ENCODE results near the gene KIF4B. TPM values are rescaled to one million over a fixed set of nuclear protein-coding genes. Genes with fewer than 3 reads are reported as not detected.

KIF4B gene
- polyA plus RNA-seq, 1 donor (not counting 4 experiments of a cell fraction or from before 2014, with no cell fraction given) = not detected

DNA sequence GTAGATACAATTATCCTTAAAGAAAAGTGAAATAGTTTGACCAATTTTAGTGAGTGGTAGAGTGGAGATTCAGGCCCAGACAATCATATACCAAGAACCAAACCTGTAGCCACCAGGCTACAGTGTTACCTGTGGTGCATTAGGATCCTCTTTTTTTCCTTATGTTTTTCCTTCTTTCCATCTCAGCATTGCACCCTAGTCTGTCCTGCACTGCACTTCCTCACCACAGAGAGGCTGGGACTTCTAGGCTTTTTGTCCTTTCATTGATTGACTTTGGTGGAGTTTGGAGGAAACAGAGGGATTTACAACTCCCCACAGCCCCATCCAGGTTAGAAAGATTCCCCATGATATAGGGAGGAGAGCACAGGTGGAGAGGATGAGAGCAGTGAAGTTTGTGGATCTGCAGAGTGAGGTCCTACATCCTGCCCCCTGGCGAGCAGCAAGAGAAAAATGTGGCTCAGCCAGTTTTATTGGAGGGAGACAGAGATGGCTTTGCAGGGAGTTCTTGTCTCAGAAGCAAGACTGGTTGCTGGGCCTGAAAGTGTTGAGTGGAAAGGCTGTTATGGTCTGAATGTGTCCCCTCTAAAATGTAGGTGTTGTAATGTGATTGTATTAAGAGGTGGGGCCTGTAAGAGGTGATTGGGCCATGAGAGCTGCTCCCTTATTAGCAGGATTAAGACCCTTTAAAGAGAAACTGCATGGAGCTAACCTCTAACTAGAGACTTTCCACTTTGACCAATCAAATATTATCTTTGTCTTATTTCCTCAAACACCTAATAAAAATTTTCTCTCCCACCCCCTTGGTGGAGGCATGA, 36.2 kb downstream of the KIF4B start:
- H3K4me1 ChIP-seq (ENCODE audit: control insufficient read depth, extremely low read depth, insufficient read depth, low read length) = no peaks in the 10 kb centered on the region
- DNase-seq (ENCODE audit: low read depth, low spot score) = no peak
- H3K36me3 ChIP-seq (ENCODE audit: control insufficient read depth in 2 of 2, extremely low read depth in 1 of 2, insufficient read depth in 2 of 2, low read length in 2 of 2) = no peaks in the 10 kb centered on the region
- dilution Hi-C loops (cut with MboI; ENCODE audit: extremely low pct_ligation_motif_present, low sequenced_read_pairs) = no loop called here
- FAIRE-seq = no peak
- TF ChIP-seq EZH2 (IDR thresholded peaks at IDR 0.05; ENCODE audit: low read length) = no peak
- TF ChIP-seq, protein P1, sequence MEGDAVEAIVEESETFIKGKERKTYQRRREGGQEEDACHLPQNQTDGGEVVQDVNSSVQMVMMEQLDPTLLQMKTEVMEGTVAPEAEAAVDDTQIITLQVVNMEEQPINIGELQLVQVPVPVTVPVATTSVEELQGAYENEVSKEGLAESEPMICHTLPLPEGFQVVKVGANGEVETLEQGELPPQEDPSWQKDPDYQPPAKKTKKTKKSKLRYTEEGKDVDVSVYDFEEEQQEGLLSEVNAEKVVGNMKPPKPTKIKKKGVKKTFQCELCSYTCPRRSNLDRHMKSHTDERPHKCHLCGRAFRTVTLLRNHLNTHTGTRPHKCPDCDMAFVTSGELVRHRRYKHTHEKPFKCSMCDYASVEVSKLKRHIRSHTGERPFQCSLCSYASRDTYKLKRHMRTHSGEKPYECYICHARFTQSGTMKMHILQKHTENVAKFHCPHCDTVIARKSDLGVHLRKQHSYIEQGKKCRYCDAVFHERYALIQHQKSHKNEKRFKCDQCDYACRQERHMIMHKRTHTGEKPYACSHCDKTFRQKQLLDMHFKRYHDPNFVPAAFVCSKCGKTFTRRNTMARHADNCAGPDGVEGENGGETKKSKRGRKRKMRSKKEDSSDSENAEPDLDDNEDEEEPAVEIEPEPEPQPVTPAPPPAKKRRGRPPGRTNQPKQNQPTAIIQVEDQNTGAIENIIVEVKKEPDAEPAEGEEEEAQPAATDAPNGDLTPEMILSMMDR (optimal IDR thresholded peaks at IDR 0.05 in 1 of 3, IDR thresholded peaks at IDR 0.05 in 1 of 3, conservative IDR thresholded peaks at IDR 0.05 in 1 of 3; ENCODE audit: extremely low read depth in 1 of 3, insufficient read depth in 2 of 3, low read length in 3 of 3) = peak; percentile 44 to 67 (median 64)
- H3K79me2 ChIP-seq (ENCODE audit: control insufficient read depth, insufficient read depth, low read length) = no peaks in the 10 kb centered on the region
- H3K9ac ChIP-seq (ENCODE audit: control insufficient read depth, extremely low read depth, insufficient read depth, low read length) = no peak overlapping the region
- H3K9me1 ChIP-seq (ENCODE audit: control insufficient read depth, extremely low read depth, insufficient read depth, low read length) = no peaks in the 10 kb centered on the region
- H3K4me2 ChIP-seq (ENCODE audit: control insufficient read depth, extremely low read depth, insufficient read depth, low read depth, low read length) = no peak overlapping the region
- H3K4me3 ChIP-seq (ENCODE audit: control insufficient read depth in 2 of 3, extremely low read depth in 1 of 3, insufficient read depth in 2 of 3, low read depth in 1 of 3, low read length in 3 of 3) = no peak overlapping the region
- H4K20me1 ChIP-seq (ENCODE audit: control insufficient read depth, extremely low read depth, insufficient read depth, low read length) = no peaks in the 10 kb centered on the region
- H3K27ac ChIP-seq (ENCODE audit: control insufficient read depth, insufficient read depth, low read length) = no peak overlapping the region
- no peaks in the 10 kb centered on the region for H3K9me3 ChIP-seq (ENCODE audit: control insufficient read depth, low read depth, low read length)
- no peaks in the 10 kb centered on the region for H3K27me3 ChIP-seq (ENCODE audit: control insufficient read depth, extremely low read depth, insufficient read depth, low read length)
- no peak overlapping the region for H2AFZ ChIP-seq (ENCODE audit: control insufficient read depth, low read length)

DNA sequence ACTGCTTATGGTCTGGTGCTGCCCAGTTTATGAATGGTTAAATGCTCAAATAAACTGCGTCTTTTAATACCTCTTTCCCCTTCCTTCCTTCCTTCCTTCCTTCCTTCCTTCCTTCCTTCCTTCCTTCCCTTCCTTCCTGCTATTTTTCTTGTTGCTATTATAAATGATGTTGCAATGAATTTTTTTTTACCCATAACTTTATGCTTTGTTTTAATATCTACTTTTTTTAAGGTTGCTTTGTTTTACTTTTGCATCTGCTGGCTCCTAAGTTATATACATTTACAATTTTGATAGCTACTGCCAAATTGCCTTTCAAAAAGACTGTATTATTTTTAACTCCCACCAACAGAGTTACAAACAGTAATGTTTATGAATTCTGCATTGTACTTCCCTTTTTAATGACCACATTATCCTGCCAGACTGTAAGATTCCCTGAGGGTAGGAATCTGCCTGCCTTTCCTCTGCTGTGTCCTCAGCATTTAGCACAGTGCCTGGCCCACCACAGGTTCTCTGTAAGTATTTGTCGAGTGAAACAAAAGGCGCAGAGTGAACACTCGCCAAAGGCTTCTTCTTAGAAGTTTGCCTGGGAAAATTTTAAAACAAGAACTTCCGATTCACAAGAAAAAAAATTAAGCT, 36.9 kb downstream of the KIF4B start:
- H3K4me1 ChIP-seq (ENCODE audit: control insufficient read depth, extremely low read depth, insufficient read depth, low read length) = no peaks in the 10 kb centered on the region
- H3K4me3 ChIP-seq (ENCODE audit: control insufficient read depth in 2 of 3, extremely low read depth in 1 of 3, insufficient read depth in 2 of 3, low read depth in 1 of 3, low read length in 3 of 3) = no peak overlapping the region
- no peak overlapping the region for H3K27ac ChIP-seq (ENCODE audit: control insufficient read depth, insufficient read depth, low read length)
- no peak for DNase-seq (ENCODE audit: low read depth, low spot score)
- dilution Hi-C loops (cut with MboI; ENCODE audit: extremely low pct_ligation_motif_present, low sequenced_read_pairs) = no loop called here
- H4K20me1 ChIP-seq (ENCODE audit: control insufficient read depth, extremely low read depth, insufficient read depth, low read length) = no peaks in the 10 kb centered on the region
- no peak for TF ChIP-seq EZH2 (IDR thresholded peaks at IDR 0.05; ENCODE audit: low read length)
- TF ChIP-seq, protein P1 (optimal IDR thresholded peaks at IDR 0.05 in 1 of 3, IDR thresholded peaks at IDR 0.05 in 1 of 3, conservative IDR thresholded peaks at IDR 0.05 in 1 of 3; ENCODE audit: extremely low read depth in 1 of 3, insufficient read depth in 2 of 3, low read length in 3 of 3) = no peak
- H3K36me3 ChIP-seq (ENCODE audit: control insufficient read depth in 2 of 2, extremely low read depth in 1 of 2, insufficient read depth in 2 of 2, low read length in 2 of 2) = no peaks in the 10 kb centered on the region
- no peaks in the 10 kb centered on the region for H3K27me3 ChIP-seq (ENCODE audit: control insufficient read depth, extremely low read depth, insufficient read depth, low read length)
- no peak overlapping the region for H2AFZ ChIP-seq (ENCODE audit: control insufficient read depth, low read length)
- no peaks in the 10 kb centered on the region for H3K9me3 ChIP-seq (ENCODE audit: control insufficient read depth, low read depth, low read length)
- H3K9ac ChIP-seq (ENCODE audit: control insufficient read depth, extremely low read depth, insufficient read depth, low read length) = no peak overlapping the region
- H3K79me2 ChIP-seq (ENCODE audit: control insufficient read depth, insufficient read depth, low read length) = no peaks in the 10 kb centered on the region
- H3K9me1 ChIP-seq (ENCODE audit: control insufficient read depth, extremely low read depth, insufficient read depth, low read length) = no peaks in the 10 kb centered on the region
- H3K4me2 ChIP-seq (ENCODE audit: control insufficient read depth, extremely low read depth, insufficient read depth, low read depth, low read length) = no peak overlapping the region
- no peak for FAIRE-seq

Data from keratinocyte (primary cell).